Left colon (tissue), 2 donors: ENCODE data around the gene TUSC1. TPM values are rescaled to one million over a fixed set of nuclear protein-coding genes. Genes with fewer than 3 reads are reported as not detected.
A peak's percentile ranks its signal among the peaks of the same experiment; 100 is the strongest.

Experiments used
- ATAC-seq: fragments of 200-7000 bp; cut with Tn5 transposase; one replicate; pipeline ENCODE4 v1.9.1; 2020; ENCODE audit warnings: mild to moderate bottlenecking, moderate library complexity
- DNase-seq, 2 donors: peaks; one replicate each; pipeline ENCODE4 v3.0.0-alpha.2; 2020
- intact Hi-C, 2 donors: fragments of 100-400 bp; cut with DNase I in 1 of 2; cut with micrococcal nuclease in 1 of 2; formaldehyde crosslinking; loops; one replicate each; pipeline versions ENCODE4 v1.11.2 to v1.14.0; 2022; cut with DNase I, micrococcal nuclease
- total RNA-seq, 2 donors: library from RNA; stranded (reverse); fragmentation: NEBNext Ultra II Directional; extraction: Animal tissue kit (Norgen Biotek cat#: 25700); gene quantifications; one replicate each; pipeline ENCODE4 v1.2.1, GENCODE V29; 2021
- donor health status: DM: no; HTN: no; CAD: no.
- donor health status: DM: yes; HTN: yes; CAD: no.

The TUSC1 gene
- total RNA-seq, 2 donors from 2014 or later = 15.4 to 16.5 TPM

- DNase-seq (peak in 1 of 2 donors; percentile 24), ATAC-seq (peak; percentile 99)
- intact Hi-C loops = no loop called here
Measured at GRCh38 chr9:25636026-25636425, 42.2 kb downstream of the TUSC1 start.

GRCh38 chr9:25629231-25629630 is 49.0 kb downstream of the TUSC1 start:
- no peak for ATAC-seq
- intact Hi-C loops = no loop called here
- no peak for DNase-seq
